ENCODE data around the gene BACH2.
"Not testable (repeated sequence)": the region's sequence is repeated elsewhere in the genome, so short reads cannot be mapped to it uniquely, and the experiment has no call there.

Gene BACH2

DNA sequence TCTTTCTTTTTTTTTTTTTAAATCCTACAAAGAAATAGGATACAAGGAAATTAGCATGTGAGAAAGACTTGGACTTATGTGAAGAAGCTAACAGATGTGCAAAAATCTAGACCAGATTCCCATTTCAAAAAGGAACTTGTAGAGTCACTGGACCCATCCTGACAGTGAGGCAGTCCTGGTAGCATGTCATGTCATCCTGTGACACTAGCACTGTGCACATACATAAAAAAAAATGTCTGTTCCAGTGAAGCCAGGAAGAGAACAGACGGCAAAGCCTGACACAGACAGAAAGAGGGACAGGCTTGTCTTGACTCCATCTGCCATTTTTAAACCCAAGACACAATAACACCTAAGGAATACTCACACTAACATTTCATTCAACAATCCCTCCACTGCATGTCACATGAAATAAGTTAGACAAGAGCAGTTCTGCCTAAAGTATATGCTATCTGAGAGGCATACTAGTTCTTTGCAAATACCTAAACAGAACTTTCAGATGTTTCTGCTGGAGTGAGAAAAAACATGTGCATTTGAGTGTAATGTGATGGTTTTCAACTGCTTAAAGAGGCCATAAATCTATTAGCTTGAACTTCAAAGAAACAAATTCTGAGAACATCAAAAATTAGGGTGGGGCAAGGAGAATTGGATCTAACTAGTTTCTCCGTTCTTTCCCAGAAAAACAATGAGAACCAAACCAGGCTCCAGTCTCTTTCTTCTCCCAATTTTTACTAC is 159.6 kb downstream of the BACH2 start:
- H3K27me3 ChIP-seq (ENCODE audit: control insufficient read depth in 5 of 5, insufficient read depth in 4 of 5, low read length in 5 of 5) = no peaks in the 10 kb centered on the region
- no peaks in the 10 kb centered on the region for H3K36me3 ChIP-seq (ENCODE audit: control insufficient read depth in 5 of 5, insufficient read depth in 5 of 5, low read length in 5 of 5)
- H3K27ac ChIP-seq (ENCODE audit: low read depth, low read length) = no peak overlapping the region
- H3K9ac ChIP-seq (ENCODE audit: low read length in 5 of 5) = no peak overlapping the region
- no peak overlapping the region for H3K4me3 ChIP-seq (ENCODE audit: low read depth in 1 of 5, low read length in 5 of 5)
- peaks cover 0 to 4% (median 2%) of the 10 kb centered on the region in 5 donors for H3K4me1 ChIP-seq (ENCODE audit: control insufficient read depth in 5 of 5, insufficient read depth in 5 of 5, low read length in 5 of 5)
- H3K9me3 ChIP-seq (ENCODE audit: control insufficient read depth in 5 of 5, low read length in 5 of 5) = no peaks in the 10 kb centered on the region

DNA sequence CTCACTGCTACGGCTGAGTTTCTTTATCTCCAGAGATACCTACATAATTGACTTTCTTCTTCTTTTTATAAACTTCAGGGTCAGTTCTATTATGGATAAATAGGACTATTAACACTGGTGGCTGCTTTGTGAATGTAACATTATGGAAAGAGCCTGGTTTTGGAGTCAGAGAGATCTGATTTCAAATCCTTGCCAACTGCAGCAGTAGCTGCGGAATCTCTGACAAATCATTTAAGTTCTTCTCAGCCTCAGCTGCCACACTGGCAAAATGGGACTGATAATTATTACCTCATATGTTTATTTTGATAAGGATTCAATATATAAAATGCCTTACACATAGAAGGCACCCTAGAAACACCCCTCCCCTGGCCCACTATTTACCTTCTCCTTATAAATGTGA is 160.5 kb downstream of the BACH2 start:
- H3K4me3 ChIP-seq (ENCODE audit: low read depth in 1 of 5, low read length in 5 of 5) = no peak overlapping the region
- H3K27ac ChIP-seq (ENCODE audit: low read depth, low read length) = no peak overlapping the region
- H3K9ac ChIP-seq (ENCODE audit: low read length in 5 of 5) = no peak overlapping the region

DNA sequence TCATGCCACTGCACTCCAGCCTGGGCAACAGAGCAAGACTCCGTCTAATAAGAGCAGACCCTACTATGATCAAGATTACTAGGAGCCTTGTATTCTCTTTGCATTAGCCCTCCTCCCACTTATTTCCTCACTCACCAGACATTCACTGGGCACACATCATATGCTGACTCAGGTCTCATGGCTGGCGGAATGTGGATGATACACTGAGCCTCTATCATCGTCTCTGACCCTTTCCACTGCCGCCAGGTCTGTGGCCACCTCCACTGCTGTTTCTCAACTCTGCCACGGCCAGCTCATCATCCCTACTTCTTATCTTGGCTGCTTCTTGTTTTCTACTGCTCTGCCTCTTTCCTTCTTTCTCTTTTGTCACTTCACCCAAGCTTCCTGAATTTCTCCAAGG is 161.0 kb downstream of the BACH2 start:
- Histone ChIP-seq H3K4me1 (ENCODE audit: control insufficient read depth in 5 of 5, insufficient read depth in 5 of 5, low read length in 5 of 5) (peaks cover 0 to 8% (median 3%) of the 10 kb centered on the region in 5 donors), H3K9ac (ENCODE audit: low read length in 5 of 5) (no peak overlapping the region)

More for the DNA sequence above, 160.5 kb downstream of the BACH2 start:
- Histone ChIP-seq H3K4me1 (ENCODE audit: control insufficient read depth in 5 of 5, insufficient read depth in 5 of 5, low read length in 5 of 5) (peaks cover 0 to 8% (median 3%) of the 10 kb centered on the region in 5 donors), H3K9me3 (ENCODE audit: control insufficient read depth in 5 of 5, low read length in 5 of 5) (no peaks in the 10 kb centered on the region), H3K27me3 (ENCODE audit: control insufficient read depth in 5 of 5, insufficient read depth in 4 of 5, low read length in 5 of 5) (no peaks in the 10 kb centered on the region), H3K36me3 (ENCODE audit: control insufficient read depth in 5 of 5, insufficient read depth in 5 of 5, low read length in 5 of 5) (no peaks in the 10 kb centered on the region)

DNA sequence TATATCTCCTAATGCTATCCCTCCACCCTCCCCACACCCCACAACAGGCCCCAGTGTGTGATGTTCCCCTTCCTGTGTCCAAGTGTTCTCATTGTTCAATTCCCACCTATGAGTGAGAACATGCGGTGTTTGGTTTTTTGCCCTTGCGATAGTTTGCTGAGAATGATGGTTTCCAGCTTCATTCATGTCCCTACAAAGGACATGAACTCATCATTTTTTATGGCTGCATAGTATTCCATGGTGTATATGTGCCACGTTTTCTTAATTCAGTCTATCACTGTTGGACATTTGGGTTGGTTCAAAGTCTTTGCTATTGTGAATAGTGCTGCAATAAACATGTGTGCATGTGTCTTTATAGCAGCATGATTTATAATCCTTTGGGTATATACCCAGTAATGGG is 163.0 kb downstream of the BACH2 start:
- not testable (repeated sequence) for H3K4me1 ChIP-seq (ENCODE audit: control insufficient read depth in 5 of 5, insufficient read depth in 5 of 5, low read length in 5 of 5); H3K27me3 ChIP-seq (ENCODE audit: control insufficient read depth in 5 of 5, insufficient read depth in 4 of 5, low read length in 5 of 5); H3K9ac ChIP-seq (ENCODE audit: low read length in 5 of 5); H3K27ac ChIP-seq (ENCODE audit: low read depth, low read length); H3K4me3 ChIP-seq (ENCODE audit: low read depth in 1 of 5, low read length in 5 of 5); H3K36me3 ChIP-seq (ENCODE audit: control insufficient read depth in 5 of 5, insufficient read depth in 5 of 5, low read length in 5 of 5); H3K9me3 ChIP-seq (ENCODE audit: control insufficient read depth in 5 of 5, low read length in 5 of 5)

More for the DNA sequence above, 161.0 kb downstream of the BACH2 start:
- Histone ChIP-seq H3K4me3 (ENCODE audit: low read depth in 1 of 5, low read length in 5 of 5) (no peak overlapping the region), H3K27ac (ENCODE audit: low read depth, low read length) (no peak overlapping the region), H3K9me3 (ENCODE audit: control insufficient read depth in 5 of 5, low read length in 5 of 5) (no peaks in the 10 kb centered on the region), H3K36me3 (ENCODE audit: control insufficient read depth in 5 of 5, insufficient read depth in 5 of 5, low read length in 5 of 5) (no peaks in the 10 kb centered on the region), H3K27me3 (ENCODE audit: control insufficient read depth in 5 of 5, insufficient read depth in 4 of 5, low read length in 5 of 5) (no peaks in the 10 kb centered on the region)

DNA sequence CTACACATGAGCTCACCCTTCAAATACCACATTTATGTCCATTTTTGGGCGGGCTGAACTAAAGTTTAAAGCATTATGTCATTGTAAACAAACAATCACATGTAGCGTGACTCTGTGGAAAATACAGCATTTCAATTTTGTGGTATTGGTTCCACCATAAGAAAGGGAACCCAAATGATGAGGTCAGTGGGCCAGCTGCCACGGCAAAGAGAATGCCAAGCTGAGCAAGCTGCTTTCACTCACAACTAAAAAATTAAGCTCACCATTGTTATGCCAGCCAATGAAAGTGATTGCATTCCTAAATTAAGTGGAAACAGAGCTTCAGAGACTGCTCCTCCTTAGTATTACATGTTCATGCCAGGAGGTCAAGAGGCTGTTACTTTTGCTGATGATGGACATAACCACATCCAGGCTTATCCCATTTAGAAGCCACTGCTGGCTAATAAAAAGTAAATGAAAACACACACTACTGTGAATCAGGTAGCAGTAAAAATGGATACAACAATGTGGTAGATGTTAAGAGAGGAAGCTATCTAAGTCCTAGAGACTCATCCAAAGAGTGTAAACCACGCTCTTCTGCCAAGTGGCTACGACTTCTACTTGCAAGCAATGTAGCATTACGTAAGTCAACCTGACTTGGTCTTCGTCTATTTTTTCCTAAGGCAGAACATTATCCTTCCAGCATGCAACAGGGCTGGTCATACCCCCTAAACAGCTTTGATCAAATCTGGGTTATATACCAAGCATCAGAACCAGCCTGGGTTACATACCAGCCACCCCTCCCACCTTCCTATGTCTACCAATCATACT is 164.8 kb downstream of the BACH2 start:
- Histone ChIP-seq H3K9me3 (ENCODE audit: control insufficient read depth in 5 of 5, low read length in 5 of 5) (no peaks in the 10 kb centered on the region), H3K9ac (ENCODE audit: low read length in 5 of 5) (no peak overlapping the region), H3K4me1 (ENCODE audit: control insufficient read depth in 5 of 5, insufficient read depth in 5 of 5, low read length in 5 of 5) (peaks cover 0 to 8% (median 4%) of the 10 kb centered on the region in 5 donors), H3K27ac (ENCODE audit: low read depth, low read length) (no peak overlapping the region), H3K27me3 (ENCODE audit: control insufficient read depth in 5 of 5, insufficient read depth in 4 of 5, low read length in 5 of 5) (no peaks in the 10 kb centered on the region), H3K4me3 (ENCODE audit: low read depth in 1 of 5, low read length in 5 of 5) (no peak overlapping the region), H3K36me3 (ENCODE audit: control insufficient read depth in 5 of 5, insufficient read depth in 5 of 5, low read length in 5 of 5) (no peaks in the 10 kb centered on the region)

DNA sequence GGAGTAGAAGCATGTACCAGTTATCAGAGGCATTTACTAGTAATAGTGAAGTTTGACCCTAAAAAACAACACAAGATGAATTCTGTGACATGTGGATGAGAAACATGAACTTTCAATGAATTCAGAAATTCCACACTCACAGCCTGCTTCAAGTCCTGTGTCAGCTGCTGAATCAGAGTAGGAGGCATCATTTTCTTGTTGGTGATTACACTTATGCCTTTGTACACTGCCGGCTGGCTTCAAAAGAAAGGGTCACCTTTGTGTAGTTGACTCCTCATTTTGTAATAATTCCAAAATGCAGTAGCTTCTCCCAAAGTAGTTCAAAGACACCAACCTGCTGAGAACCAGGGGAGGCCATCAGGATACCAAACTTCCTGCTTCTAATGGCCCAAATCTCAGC is 165.5 kb downstream of the BACH2 start:
- no peaks in the 10 kb centered on the region for H3K9me3 ChIP-seq (ENCODE audit: control insufficient read depth in 5 of 5, low read length in 5 of 5)
- H3K9ac ChIP-seq (ENCODE audit: low read length in 5 of 5) = no peak overlapping the region
- no peak overlapping the region for H3K27ac ChIP-seq (ENCODE audit: low read depth, low read length)
- H3K27me3 ChIP-seq (ENCODE audit: control insufficient read depth in 5 of 5, insufficient read depth in 4 of 5, low read length in 5 of 5) = no peaks in the 10 kb centered on the region
- no peaks in the 10 kb centered on the region for H3K36me3 ChIP-seq (ENCODE audit: control insufficient read depth in 5 of 5, insufficient read depth in 5 of 5, low read length in 5 of 5)
- no peak overlapping the region for H3K4me3 ChIP-seq (ENCODE audit: low read depth in 1 of 5, low read length in 5 of 5)
- peaks cover 0 to 9% (median 4%) of the 10 kb centered on the region in 5 donors for H3K4me1 ChIP-seq (ENCODE audit: control insufficient read depth in 5 of 5, insufficient read depth in 5 of 5, low read length in 5 of 5)

DNA sequence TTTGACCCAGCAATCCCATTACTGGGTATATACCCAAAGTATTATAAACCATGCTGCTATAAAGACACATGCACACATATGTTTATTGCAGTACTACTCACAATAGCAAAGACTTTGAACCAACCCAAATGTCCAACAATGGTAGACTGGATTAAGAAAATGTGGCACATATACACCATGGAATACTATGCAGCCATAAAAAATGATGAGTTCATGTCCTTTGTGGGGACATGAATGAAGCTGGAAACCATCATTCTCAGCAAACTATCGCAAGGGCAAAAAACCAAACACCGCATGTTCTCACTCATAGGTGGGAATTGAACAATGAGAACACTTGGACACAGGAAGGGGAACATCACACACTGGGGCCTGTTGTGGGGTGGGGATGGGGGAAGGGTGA is 168.0 kb downstream of the BACH2 start:
- H3K4me3 ChIP-seq (ENCODE audit: low read depth in 1 of 5, low read length in 5 of 5); H3K9ac ChIP-seq (ENCODE audit: low read length in 5 of 5); H3K9me3 ChIP-seq (ENCODE audit: control insufficient read depth in 5 of 5, low read length in 5 of 5); H3K4me1 ChIP-seq (ENCODE audit: control insufficient read depth in 5 of 5, insufficient read depth in 5 of 5, low read length in 5 of 5); H3K27ac ChIP-seq (ENCODE audit: low read depth, low read length); H3K36me3 ChIP-seq (ENCODE audit: control insufficient read depth in 5 of 5, insufficient read depth in 5 of 5, low read length in 5 of 5); H3K27me3 ChIP-seq (ENCODE audit: control insufficient read depth in 5 of 5, insufficient read depth in 4 of 5, low read length in 5 of 5): not testable (repeated sequence)

DNA sequence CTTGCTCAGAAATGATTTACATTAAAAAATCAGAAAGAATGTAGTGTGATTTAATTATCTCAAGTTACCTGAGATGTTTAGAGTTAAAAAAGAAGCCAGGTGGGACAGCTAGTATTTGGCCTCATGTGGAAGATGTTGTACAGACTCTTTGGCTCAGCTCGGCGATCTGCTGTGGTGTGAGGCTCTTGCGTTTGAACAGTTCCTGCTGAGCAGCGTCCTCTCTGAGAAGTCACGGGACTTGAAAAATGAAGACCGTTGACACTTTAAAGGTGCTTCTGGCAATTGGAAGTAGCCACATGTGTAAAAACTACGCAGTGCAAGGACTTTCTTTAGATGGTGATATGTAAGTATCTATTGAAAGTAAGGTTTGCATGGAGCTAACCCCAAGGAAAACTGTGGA is 169.0 kb downstream of the BACH2 start:
- no peak overlapping the region for H3K9ac ChIP-seq (ENCODE audit: low read length in 5 of 5)
- peaks cover 0 to 9% (median 3%) of the 10 kb centered on the region in 5 donors for H3K4me1 ChIP-seq (ENCODE audit: control insufficient read depth in 5 of 5, insufficient read depth in 5 of 5, low read length in 5 of 5)
- H3K36me3 ChIP-seq (ENCODE audit: control insufficient read depth in 5 of 5, insufficient read depth in 5 of 5, low read length in 5 of 5) = no peaks in the 10 kb centered on the region
- no peaks in the 10 kb centered on the region for H3K9me3 ChIP-seq (ENCODE audit: control insufficient read depth in 5 of 5, low read length in 5 of 5)
- no peaks in the 10 kb centered on the region for H3K27me3 ChIP-seq (ENCODE audit: control insufficient read depth in 5 of 5, insufficient read depth in 4 of 5, low read length in 5 of 5)
- no peak overlapping the region for H3K27ac ChIP-seq (ENCODE audit: low read depth, low read length)
- H3K4me3 ChIP-seq (ENCODE audit: low read depth in 1 of 5, low read length in 5 of 5) = no peak overlapping the region

DNA sequence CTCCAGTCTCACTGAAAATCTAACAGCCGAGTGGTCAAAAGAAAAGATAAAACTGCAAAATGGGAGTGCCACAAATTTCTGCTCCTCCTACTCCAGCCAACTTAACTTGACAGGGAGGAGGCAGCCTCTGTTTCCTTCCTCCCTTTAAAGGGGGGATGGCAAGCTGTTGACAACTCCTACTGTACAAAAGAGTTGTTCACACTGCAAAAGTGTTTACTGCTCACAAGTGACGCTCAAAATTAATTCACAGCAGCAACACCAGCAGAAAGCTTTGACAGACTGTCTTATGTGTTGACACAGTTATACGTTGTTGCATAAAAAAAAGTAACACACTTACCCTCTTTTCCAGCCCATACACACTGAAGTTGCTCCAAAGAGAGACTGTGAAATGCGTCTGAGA is 169.8 kb downstream of the BACH2 start:
- Histone ChIP-seq H3K36me3 (ENCODE audit: control insufficient read depth in 5 of 5, insufficient read depth in 5 of 5, low read length in 5 of 5) (no peaks in the 10 kb centered on the region), H3K9ac (ENCODE audit: low read length in 5 of 5) (no peak overlapping the region), H3K9me3 (ENCODE audit: control insufficient read depth in 5 of 5, low read length in 5 of 5) (no peaks in the 10 kb centered on the region), H3K4me1 (ENCODE audit: control insufficient read depth in 5 of 5, insufficient read depth in 5 of 5, low read length in 5 of 5) (peaks cover 0 to 8% (median 0%) of the 10 kb centered on the region in 5 donors), H3K27ac (ENCODE audit: low read depth, low read length) (no peak overlapping the region), H3K27me3 (ENCODE audit: control insufficient read depth in 5 of 5, insufficient read depth in 4 of 5, low read length in 5 of 5) (no peaks in the 10 kb centered on the region), H3K4me3 (ENCODE audit: low read depth in 1 of 5, low read length in 5 of 5) (no peak overlapping the region)

DNA sequence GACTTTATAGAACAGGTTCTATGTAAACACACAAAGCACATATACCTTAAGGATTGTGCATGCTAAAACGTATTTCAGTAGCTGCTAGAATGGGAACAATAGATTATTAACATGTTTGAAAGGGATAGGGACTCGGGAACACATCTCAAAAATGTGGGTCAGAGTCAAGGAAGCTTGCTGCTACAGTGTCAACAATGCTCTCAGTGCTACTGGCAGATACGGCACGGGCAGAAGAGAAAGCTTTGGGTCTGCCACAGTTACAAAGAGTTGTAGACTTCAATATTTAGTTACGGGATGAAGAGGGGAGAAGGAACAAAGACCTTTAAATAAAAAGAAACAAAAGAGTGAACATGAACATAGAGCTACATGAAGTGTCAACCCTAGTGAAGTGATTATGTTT is 170.5 kb downstream of the BACH2 start:
- no peak overlapping the region for H3K9ac ChIP-seq (ENCODE audit: low read length in 5 of 5)
- H3K9me3 ChIP-seq (ENCODE audit: control insufficient read depth in 5 of 5, low read length in 5 of 5) = no peaks in the 10 kb centered on the region
- no peaks in the 10 kb centered on the region for H3K36me3 ChIP-seq (ENCODE audit: control insufficient read depth in 5 of 5, insufficient read depth in 5 of 5, low read length in 5 of 5)
- peaks cover 0 to 6% (median 0%) of the 10 kb centered on the region in 5 donors for H3K4me1 ChIP-seq (ENCODE audit: control insufficient read depth in 5 of 5, insufficient read depth in 5 of 5, low read length in 5 of 5)
- no peak overlapping the region for H3K27ac ChIP-seq (ENCODE audit: low read depth, low read length)
- no peaks in the 10 kb centered on the region for H3K27me3 ChIP-seq (ENCODE audit: control insufficient read depth in 5 of 5, insufficient read depth in 4 of 5, low read length in 5 of 5)
- H3K4me3 ChIP-seq (ENCODE audit: low read depth in 1 of 5, low read length in 5 of 5) = no peak overlapping the region

Measured in subcutaneous abdominal adipose tissue (tissue), 5 donors.